Vagina (tissue), 2 donors: ENCODE measurements around the gene TULP4. TPM values are rescaled to one million over a fixed set of nuclear protein-coding genes. Genes with fewer than 3 reads are reported as not detected.
A peak's percentile ranks its signal among the peaks of the same experiment; 100 is the strongest.
"Not testable (repeated sequence)": the region's sequence is repeated elsewhere in the genome, so short reads cannot be mapped to it uniquely, and the experiment has no call there.

Experiments used
- DNase-seq, 2 donors: peaks; one replicate each; pipeline ENCODE4 v3.0.0-alpha.2; 2017; ENCODE audit errors: extremely low spot score in 2 of 2
- H3K27ac ChIP-seq: fragments of 200-600 bp; sonication (generic); one replicate; pipeline ENCODE4 v1.5.1; 2019
- H3K27me3 ChIP-seq: fragments of 200-600 bp; sonication (generic); one replicate; pipeline ENCODE4 v1.5.1; 2019
- H3K36me3 ChIP-seq, 2 donors: fragments of 200-600 bp; sonication (generic); one replicate each; pipeline ENCODE4 v1.5.1; 2017 to 2019
- H3K4me1 ChIP-seq: fragments of 200-600 bp; sonication (generic); one replicate; pipeline ENCODE4 v1.5.1; 2019
- H3K4me3 ChIP-seq, 2 donors: fragments of 200-600 bp; sonication (generic); 1 replicate in 1 of 2; 2 replicates in 1 of 2; pipeline ENCODE4 v1.5.1; 2016 to 2019
- H3K9me3 ChIP-seq: fragments of 200-600 bp; sonication (generic); one replicate; pipeline ENCODE4 v1.5.1; 2019
- CTCF ChIP-seq, 3 experiments: fragments of 450-650 bp in 2 of 3; fragments of 200-600 bp in 1 of 3; sonication (generic) in 1 of 3; IDR thresholded peaks; one replicate each; pipeline ENCODE4 v1.5.1; 2017 to 2019; ENCODE audit warnings: antibody characterized with exemption in 3 of 3, mild to moderate bottlenecking in 2 of 3, moderate library complexity in 2 of 3
- POLR2A ChIP-seq, 2 donors: fragments of 450-650 bp; IDR thresholded peaks; one replicate each; pipeline ENCODE4 v1.6.1; 2017; ENCODE audit warnings: antibody characterized with exemption in 2 of 2, mild to moderate bottlenecking in 2 of 2, moderate library complexity in 2 of 2
- POLR2AphosphoS5 ChIP-seq, 2 donors: sonication (generic); formaldehyde crosslinking; IDR thresholded peaks; one replicate each; pipeline ENCODE4 v1.9.0; 2017; ENCODE audit warnings: antibody characterized with exemption in 2 of 2, mild to moderate bottlenecking in 2 of 2, low read depth in 1 of 2; ENCODE audit not compliant: insufficient read depth in 1 of 2
- intact Hi-C: fragments of 100-400 bp; cut with DNase I; formaldehyde crosslinking; loops from one replicate; pipeline ENCODE4 v1.15.1; 2023
- total RNA-seq: library from RNA; depleted of rRNA; stranded (reverse); fragments of >200 nt; gene quantifications from one replicate; pipeline ENCODE4 v1.2.3, GENCODE V29; 2016

The TULP4 gene
- total RNA-seq, 1 donor from 2014 or later, result 79.8 TPM

- no peak for TF ChIP-seq CTCF (IDR thresholded peaks at IDR 0.05)
- TF ChIP-seq POLR2AphosphoS5 (IDR thresholded peaks at IDR 0.05; ENCODE audit: insufficient read depth in 1 of 2, low read depth in 1 of 2), result no peak
- TF ChIP-seq POLR2A (IDR thresholded peaks at IDR 0.05), result no peak
- Histone ChIP-seq H3K4me3 (no peak overlapping the region), H3K9me3 (no peaks in the 10 kb centered on the region), H3K36me3 (no peaks in the 10 kb centered on the region), H3K27me3 (no peaks in the 10 kb centered on the region), H3K4me1 (peaks cover 14% of the 10 kb centered on the region), H3K27ac (no peak overlapping the region)
- intact Hi-C loops, result no loop called here
- no peak for DNase-seq
Observed at GRCh38 chr6:158472447-158472846, 160.2 kb downstream of the TULP4 start.

GRCh38 chr6:158474961-158475343 is 162.7 kb downstream of the TULP4 start:
- Histone ChIP-seq H3K9me3 (no peaks in the 10 kb centered on the region), H3K4me1 (peaks cover 14% of the 10 kb centered on the region), H3K36me3 (peaks cover 0 to 3% of the 10 kb centered on the region in 2 donors), H3K27ac (peak overlapping the region; percentile 5), H3K27me3 (no peaks in the 10 kb centered on the region), H3K4me3 (no peak overlapping the region)
- no peak for DNase-seq
- TF ChIP-seq CTCF (IDR thresholded peaks at IDR 0.05) (no peak), POLR2A (IDR thresholded peaks at IDR 0.05) (no peak), POLR2AphosphoS5 (IDR thresholded peaks at IDR 0.05; ENCODE audit: insufficient read depth in 1 of 2, low read depth in 1 of 2) (no peak)
- intact Hi-C loops, result no loop called here

- Histone ChIP-seq H3K27ac (peak overlapping the region; percentile 5), H3K4me1 (peaks cover 14% of the 10 kb centered on the region), H3K36me3 (peaks cover 0 to 10% of the 10 kb centered on the region in 2 donors), H3K27me3 (no peaks in the 10 kb centered on the region), H3K4me3 (no peak overlapping the region), H3K9me3 (no peaks in the 10 kb centered on the region)
- intact Hi-C loops, result no loop called here
- TF ChIP-seq POLR2A (IDR thresholded peaks at IDR 0.05), result no peak
- no peak for TF ChIP-seq POLR2AphosphoS5 (IDR thresholded peaks at IDR 0.05; ENCODE audit: insufficient read depth in 1 of 2, low read depth in 1 of 2)
- no peak for TF ChIP-seq CTCF (IDR thresholded peaks at IDR 0.05)
- no peak for DNase-seq
Observed at GRCh38 chr6:158475344-158476302, 163.4 kb downstream of the TULP4 start.

GRCh38 chr6:158476389-158476788 is 164.1 kb downstream of the TULP4 start:
- H3K36me3 ChIP-seq, result peaks cover 0 to 17% of the 10 kb centered on the region in 2 donors
- H3K27me3 ChIP-seq, result no peaks in the 10 kb centered on the region
- no peak for TF ChIP-seq CTCF (IDR thresholded peaks at IDR 0.05)
- TF ChIP-seq POLR2A (IDR thresholded peaks at IDR 0.05), result no peak
- no peak for TF ChIP-seq POLR2AphosphoS5 (IDR thresholded peaks at IDR 0.05; ENCODE audit: insufficient read depth in 1 of 2, low read depth in 1 of 2)

GRCh38 chr6:158477722-158478121 is 165.5 kb downstream of the TULP4 start:
- H3K27me3 ChIP-seq, DNase-seq, H3K27ac ChIP-seq, H3K9me3 ChIP-seq, intact Hi-C loops, H3K4me3 ChIP-seq: not testable (repeated sequence)
- Histone ChIP-seq H3K36me3 (peaks cover 0 to 20% of the 10 kb centered on the region in 2 donors), H3K4me1 (peaks cover 14% of the 10 kb centered on the region)

More at GRCh38 chr6:158476389-158476788, 164.1 kb downstream of the TULP4 start:
- no peak for DNase-seq
- Histone ChIP-seq H3K4me1 (peaks cover 14% of the 10 kb centered on the region), H3K4me3 (no peak overlapping the region), H3K9me3 (no peaks in the 10 kb centered on the region), H3K27ac (no peak overlapping the region)
- intact Hi-C loops, result no loop called here
